IMR-90 (cell line): ENCODE results near the gene ARRDC2. TPM values are rescaled to one million over a fixed set of nuclear protein-coding genes. Genes with fewer than 3 reads are reported as not detected.

Experiments used
- ATAC-seq: fragments of 200-7000 bp; cut with Tn5 transposase; 2 replicates; pipeline ENCODE4 v1.9.1; 2020; ENCODE audit warnings: low read depth, mild to moderate bottlenecking, moderate library complexity
- BruUV-seq: library from RNA; stranded (reverse); fragments of 400-500 nt; replicated peaks from 2 replicates; lab custom pipeline; 2021; lab: Mats Ljungman, UMichigan
- CTCF ChIA-PET: fragments of 300-600 bp; formaldehyde crosslinking; extraction: SDS; loops from one replicate; lab custom pipeline; 2021; ENCODE audit warnings: antibody characterized with exemption; lab: Yijun Ruan, JAX
- POLR2A ChIA-PET: fragments of 300-600 bp; sonication (Branson Sonifier 250); formaldehyde crosslinking; loops from one replicate; lab custom pipeline; 2022; ENCODE audit warnings: antibody characterized with exemption; ENCODE audit not compliant: unreplicated experiment; lab: Charles Lee
- DNase-seq: peaks from one replicate; pipeline ENCODE4 v3.0.0; 2013
- H2AFZ ChIP-seq: replicated peaks from 2 replicates; pipeline ENCODE3; 2013; ENCODE audit warnings: low read length, mild to moderate bottlenecking; ENCODE audit not compliant: poor library complexity
- H2AK5ac ChIP-seq: 2 replicates; pipeline ENCODE4 v1.6.1; 2013; ENCODE audit warnings: low read depth, low read length, inconsistent platforms
- H2AK9ac ChIP-seq: replicated peaks from 2 replicates; pipeline ENCODE3; 2013; ENCODE audit warnings: mild to moderate bottlenecking, low read depth, low read length, moderate library complexity; ENCODE audit not compliant: poor library complexity
- H2BK120ac ChIP-seq: 2 replicates; pipeline ENCODE4 v1.6.1; 2013; ENCODE audit warnings: low read depth, low read length, inconsistent platforms
- H2BK15ac ChIP-seq: 3 replicates; pipeline ENCODE4 v1.6.1; 2013; ENCODE audit warnings: low read depth, low read length, inconsistent platforms
- H2BK20ac ChIP-seq: 2 replicates; pipeline ENCODE4 v1.6.1; 2013; ENCODE audit warnings: low read depth, mild to moderate bottlenecking, inconsistent platforms, low read length, moderate library complexity
- H2BK5ac ChIP-seq: 2 replicates; pipeline ENCODE4 v1.6.1; 2013; ENCODE audit warnings: mild to moderate bottlenecking, low read depth, low read length, inconsistent platforms; ENCODE audit not compliant: poor library complexity, severe bottlenecking
- H3K14ac ChIP-seq: replicated peaks from 2 replicates; pipeline ENCODE4 v1.6.1; 2013; ENCODE audit warnings: low read depth, low read length, inconsistent platforms
- H3K18ac ChIP-seq: 2 replicates; pipeline ENCODE4 v1.6.1; 2013; ENCODE audit warnings: low read depth, low read length, control low read depth
- H3K23ac ChIP-seq: 2 replicates; pipeline ENCODE4 v1.6.1; 2013; ENCODE audit warnings: low read depth, low read length, inconsistent platforms
- H3K27ac ChIP-seq: 2 replicates; pipeline ENCODE4 v1.5.1; 2013; ENCODE audit warnings: mild to moderate bottlenecking, control low read depth, low read length; ENCODE audit not compliant: insufficient read depth
- H3K27me3 ChIP-seq: 2 replicates; pipeline ENCODE4 v1.6.1; 2013; ENCODE audit warnings: low read length; ENCODE audit not compliant: control insufficient read depth, insufficient read depth
- H3K36me3 ChIP-seq: 2 replicates; pipeline ENCODE4 v1.6.1; 2013; ENCODE audit warnings: low read length, mixed read lengths; ENCODE audit not compliant: control insufficient read depth, insufficient read depth
- H3K4ac ChIP-seq: 2 replicates; pipeline ENCODE4 v1.6.1; 2013; ENCODE audit warnings: low read depth, low read length, inconsistent platforms
- H3K4me1 ChIP-seq: 2 replicates; pipeline ENCODE4 v1.6.1; 2013; ENCODE audit warnings: low read length, mixed read lengths; ENCODE audit not compliant: control insufficient read depth, insufficient read depth
- H3K4me2 ChIP-seq: 2 replicates; pipeline ENCODE4 v1.6.1; 2013; ENCODE audit warnings: low read depth, mild to moderate bottlenecking, control low read depth, low read length, moderate library complexity
- H3K4me3 ChIP-seq: 2 replicates; pipeline ENCODE4 v1.5.1; 2013; ENCODE audit warnings: low read depth, mild to moderate bottlenecking, control low read depth, low read length, moderate library complexity; ENCODE audit not compliant: insufficient read depth
- H3K56ac ChIP-seq: 2 replicates; pipeline ENCODE4 v1.6.1; 2013; ENCODE audit warnings: low read length, inconsistent platforms; ENCODE audit not compliant: insufficient read depth; ENCODE audit errors: extremely low read depth
- H3K79me1 ChIP-seq, 2 experiments: 2 replicates each; pipeline ENCODE4 v1.6.1; 2013; ENCODE audit warnings: low read length in 2 of 2, inconsistent platforms in 1 of 2, low read depth in 1 of 2
- H3K9ac ChIP-seq: 2 replicates; pipeline ENCODE4 v1.6.1; 2013; ENCODE audit warnings: low read depth, low read length, control low read depth
- H3K9me1 ChIP-seq: 2 replicates; pipeline ENCODE4 v1.6.1; 2013; ENCODE audit warnings: low read length, inconsistent platforms; ENCODE audit not compliant: insufficient read depth
- H3K9me3 ChIP-seq: 2 replicates; pipeline ENCODE4 v1.6.1; 2013; ENCODE audit warnings: low read length; ENCODE audit not compliant: control insufficient read depth, insufficient read depth
- H4K20me1 ChIP-seq: 2 replicates; pipeline ENCODE4 v1.6.1; 2013; ENCODE audit warnings: low read length, inconsistent platforms; ENCODE audit not compliant: insufficient read depth
- H4K5ac ChIP-seq: 2 replicates; pipeline ENCODE4 v1.6.1; 2013; ENCODE audit warnings: mild to moderate bottlenecking, low read depth, low read length, control low read depth
- H4K8ac ChIP-seq, 2 experiments: 2 replicates each; pipeline ENCODE4 v1.6.1; 2013; ENCODE audit warnings: low read depth in 2 of 2, low read length in 2 of 2, control low read depth in 1 of 2, inconsistent platforms in 1 of 2
- H4K91ac ChIP-seq: 2 replicates; pipeline ENCODE4 v1.6.1; 2013; ENCODE audit warnings: low read depth, low read length, inconsistent platforms; ENCODE audit not compliant: insufficient read depth
- BHLHE40 ChIP-seq: fragments of 150-350 bp; IDR thresholded peaks from 2 replicates; pipeline ENCODE4 v1.6.1; 2016; ENCODE audit warnings: mild to moderate bottlenecking, low read depth, low read length
- CEBPB ChIP-seq: IDR thresholded peaks from 2 replicates; pipeline ENCODE4 v1.6.1; 2012; ENCODE audit warnings: low read depth, low read length, improper control_type of control experiment
- CHD1 ChIP-seq: IDR thresholded peaks from 2 replicates; pipeline ENCODE4 v1.6.1; 2012; ENCODE audit warnings: low read depth, low read length, improper control_type of control experiment
- FOS ChIP-seq: fragments of 150-350 bp; IDR thresholded peaks from 2 replicates; pipeline ENCODE4 v1.6.1; 2016; ENCODE audit warnings: low read depth, low read length
- MAFK ChIP-seq: IDR thresholded peaks from 2 replicates; pipeline ENCODE4 v1.6.1; 2012; ENCODE audit warnings: low read depth, low read length, improper control_type of control experiment
- MAZ ChIP-seq: IDR thresholded peaks from 2 replicates; pipeline ENCODE4 v1.6.1; 2012; ENCODE audit warnings: low read depth, mild to moderate bottlenecking, low read length, improper control_type of control experiment, moderate library complexity, borderline replicate concordance
- NFE2L2 ChIP-seq: fragments of 150-350 bp; IDR thresholded peaks from 2 replicates; pipeline ENCODE4 v1.6.1; 2016; ENCODE audit warnings: low read depth, mild to moderate bottlenecking, low read length
- POLR2A ChIP-seq: IDR thresholded peaks from 2 replicates; pipeline ENCODE4 v1.6.1; 2012; ENCODE audit warnings: mild to moderate bottlenecking, low read depth, low read length
- RAD21 ChIP-seq: IDR thresholded peaks from 2 replicates; pipeline ENCODE4 v1.6.1; 2012; ENCODE audit warnings: low read length, improper control_type of control experiment
- RCOR1 ChIP-seq: IDR thresholded peaks from 2 replicates; pipeline ENCODE4 v1.6.1; 2012; ENCODE audit warnings: mild to moderate bottlenecking, low read length, improper control_type of control experiment; ENCODE audit not compliant: insufficient replicate concordance
- RFX5 ChIP-seq: IDR thresholded peaks from 2 replicates; pipeline ENCODE4 v1.8.0; 2012; ENCODE audit warnings: low read depth, mild to moderate bottlenecking, low read length, moderate library complexity
- SMC3 ChIP-seq: fragments of 150-350 bp; IDR thresholded peaks from 2 replicates; pipeline ENCODE4 v1.6.1; 2016; ENCODE audit warnings: low read depth, mild to moderate bottlenecking, antibody characterized with exemption, low read length, moderate library complexity
- WGBS, 2 experiments: methylation state at CpG; one replicate each; pipeline versions ENCODE4 v1.1.5 to v1.1.7; 2013; ENCODE audit warnings: missing lambda C conversion rate in 2 of 2; ENCODE audit not compliant: insufficient read length in 1 of 2; ENCODE audit errors: extremely low coverage in 2 of 2; 5-methylcytosine and 5-hydroxymethylcytosine counted together
- dilution Hi-C: fragments of 300-500 bp; cut with HindIII; formaldehyde crosslinking; loops from one replicate; pipeline ENCODE4 v1.14.3; 2018; ENCODE audit warnings: low sequenced_read_pairs; ENCODE audit not compliant: unreplicated experiment
- in situ Hi-C: fragments of 300-500 bp; cut with MboI; formaldehyde crosslinking; loops from 3 replicates; pipeline ENCODE4 v1.14.3; 2019; ENCODE audit warnings: low sequenced_read_pairs, inconsistent platforms, mixed read lengths
- intact Hi-C: fragments of 100-400 bp; cut with micrococcal nuclease; formaldehyde crosslinking; loops from 2 replicates; pipeline ENCODE4 v1.10.0; 2022
- polyA plus RNA-seq, 3 experiments: library from polyadenylated mRNA; depleted of rRNA; stranded (reverse); fragments of >200 nt; gene quantifications; 2 replicates each; pipeline ENCODE4 v1.2.3, GENCODE V29; 2012; ENCODE audit warnings: low replicate concordance in 1 of 3
- total RNA-seq: library from RNA; depleted of rRNA; stranded (reverse); fragments of >200 nt; gene quantifications from 2 replicates; pipeline ENCODE4 v1.2.3, GENCODE V29; 2012
- TF ChIP-seq, protein P1 (sequence below): fragments of 150-350 bp; IDR thresholded peaks from 2 replicates; pipeline ENCODE4 v1.6.1; 2017; ENCODE audit warnings: mild to moderate bottlenecking, antibody characterized with exemption, low read length, low read depth
- TF ChIP-seq, protein P2 (sequence below): conservative IDR thresholded peaks from 2 replicates; pipeline ENCODE4 v1.5.1; 2012; ENCODE audit warnings: mild to moderate bottlenecking, low read depth, low read length, improper control_type of control experiment

The ARRDC2 gene
- total and polyA plus RNA-seq, 2 of the 4 experiments (the other 2 are of a cell fraction) = 1.4 to 4.9 TPM

DNA sequence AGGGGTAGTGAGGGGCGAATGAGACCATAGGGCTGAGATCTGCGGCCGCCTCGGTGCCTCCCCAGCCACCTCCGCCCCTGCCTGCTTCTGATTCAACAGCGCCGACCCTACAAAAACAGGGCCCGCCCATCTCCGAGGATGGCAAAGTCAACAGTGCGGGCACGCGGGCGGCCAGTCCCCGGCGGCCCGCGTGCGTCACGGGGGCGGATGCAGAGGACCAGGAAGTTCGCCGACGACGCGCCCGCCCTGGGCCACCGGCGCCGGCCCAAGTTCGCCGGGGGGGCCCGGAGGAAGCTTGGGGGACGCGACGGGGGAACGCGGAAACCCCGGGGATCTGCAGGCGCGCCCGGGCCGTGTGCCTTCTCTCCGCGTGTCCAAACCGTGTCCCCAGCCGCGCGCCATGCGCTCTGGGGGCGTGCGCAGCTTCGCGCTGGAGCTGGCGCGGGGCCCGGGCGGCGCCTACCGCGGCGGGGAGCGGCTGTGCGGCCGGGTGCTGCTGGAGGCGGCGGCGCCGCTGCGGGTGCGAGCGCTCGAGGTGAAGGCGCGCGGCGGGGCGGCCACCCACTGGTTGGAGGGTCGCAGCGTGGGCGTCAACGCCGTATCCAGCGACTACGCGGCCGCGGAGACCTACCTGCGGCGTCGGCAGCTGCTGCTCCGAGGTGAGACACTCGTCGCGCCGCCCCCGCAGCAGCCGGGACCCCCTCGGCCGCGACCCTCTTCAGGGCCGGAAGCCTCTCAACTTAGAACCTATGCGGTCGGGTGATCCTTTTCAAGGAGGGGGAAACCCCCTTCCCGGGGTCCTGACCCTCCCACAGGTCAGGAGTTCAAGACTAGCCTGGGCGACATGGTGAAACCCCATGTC lies 6.8 kb upstream of the ARRDC2 start:
- Histone ChIP-seq H3K56ac (no peak overlapping the region), H3K9ac (peak overlapping the region; percentile 41), H3K14ac (peak overlapping the region; percentile 66; the same call in 1 of the 2 replicates), H3K4me2 (peak overlapping the region; percentile 51), H3K18ac (peak overlapping the region; percentile 16; the same call in 1 of the 2 replicates), H2AK5ac (peak overlapping the region; percentile 87), H3K9me1 (no peaks in the 10 kb centered on the region; the same call in 1 of the 2 replicates), H3K23ac (no peak overlapping the region), H3K79me1 (peaks cover 9 to 10% of the 10 kb centered on the region in 2 experiments; a peak in 2 of 4 replicates), H2BK20ac (no peak overlapping the region), H4K5ac (no peak overlapping the region; the same call in 1 of the 2 replicates), H3K4ac (peak overlapping the region; percentile 67), H4K8ac (peak overlapping the region; percentile 91 to 92), H3K36me3 (no peaks in the 10 kb centered on the region), H2AK9ac (peak overlapping the region; percentile 89), H3K4me1 (no peaks in the 10 kb centered on the region), H3K9me3 (no peaks in the 10 kb centered on the region), H3K27me3 (no peaks in the 10 kb centered on the region), H2AFZ (peak overlapping the region; percentile 94), H4K91ac (peak overlapping the region; percentile 56; the same call in 1 of the 2 replicates), H4K20me1 (no peaks in the 10 kb centered on the region), H2BK120ac (peak overlapping the region; percentile 49), H3K27ac (peak overlapping the region; percentile 24; the same call in 1 of the 2 replicates), H2BK5ac (peak overlapping the region; percentile 51), H2BK15ac (peak overlapping the region; percentile 61; the same call in 1 of the 3 replicates), H3K4me3 (peak overlapping the region; percentile 63)
- peak; percentile 73 for DNase-seq
- ChIA-PET CTCF (interaction anchor here (0.8 to 1.0 kb wide), 2 partner anchors 58 to 63 kb away, joined by 3 read pairs; no protein-coding TSS in a partner anchor), POLR2A (interaction anchor here (0.7 to 0.9 kb wide), 2 partner anchors 60 to 142 kb away, joined by 3 read pairs; no protein-coding TSS in a partner anchor)
- dilution Hi-C loops = no loop called here
- 0% methylated on average over 61 of the region's 105 CpGs; no CpG with 5 or more reads in 1 of the 2 experiments for WGBS, 2 experiments
- BruUV-seq = no TSS peak
- ATAC-seq = peak; percentile 84
- intact Hi-C loops = loop anchor here (10.0 kb wide), 1 partner anchor 154 kb away; the partner anchor contains the start of gene PIK3R2
- in situ Hi-C loops = no loop called here
- no peak for TF ChIP-seq RFX5
- TF ChIP-seq BHLHE40 = peak; percentile 80
- TF ChIP-seq NFE2L2 = no peak
- TF ChIP-seq MAFK = no peak
- no peak for TF ChIP-seq MAZ
- TF ChIP-seq, protein P1, sequence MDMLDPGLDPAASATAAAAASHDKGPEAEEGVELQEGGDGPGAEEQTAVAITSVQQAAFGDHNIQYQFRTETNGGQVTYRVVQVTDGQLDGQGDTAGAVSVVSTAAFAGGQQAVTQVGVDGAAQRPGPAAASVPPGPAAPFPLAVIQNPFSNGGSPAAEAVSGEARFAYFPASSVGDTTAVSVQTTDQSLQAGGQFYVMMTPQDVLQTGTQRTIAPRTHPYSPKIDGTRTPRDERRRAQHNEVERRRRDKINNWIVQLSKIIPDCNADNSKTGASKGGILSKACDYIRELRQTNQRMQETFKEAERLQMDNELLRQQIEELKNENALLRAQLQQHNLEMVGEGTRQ = peak; percentile 77
- TF ChIP-seq SMC3 = no peak
- TF ChIP-seq, protein P2, sequence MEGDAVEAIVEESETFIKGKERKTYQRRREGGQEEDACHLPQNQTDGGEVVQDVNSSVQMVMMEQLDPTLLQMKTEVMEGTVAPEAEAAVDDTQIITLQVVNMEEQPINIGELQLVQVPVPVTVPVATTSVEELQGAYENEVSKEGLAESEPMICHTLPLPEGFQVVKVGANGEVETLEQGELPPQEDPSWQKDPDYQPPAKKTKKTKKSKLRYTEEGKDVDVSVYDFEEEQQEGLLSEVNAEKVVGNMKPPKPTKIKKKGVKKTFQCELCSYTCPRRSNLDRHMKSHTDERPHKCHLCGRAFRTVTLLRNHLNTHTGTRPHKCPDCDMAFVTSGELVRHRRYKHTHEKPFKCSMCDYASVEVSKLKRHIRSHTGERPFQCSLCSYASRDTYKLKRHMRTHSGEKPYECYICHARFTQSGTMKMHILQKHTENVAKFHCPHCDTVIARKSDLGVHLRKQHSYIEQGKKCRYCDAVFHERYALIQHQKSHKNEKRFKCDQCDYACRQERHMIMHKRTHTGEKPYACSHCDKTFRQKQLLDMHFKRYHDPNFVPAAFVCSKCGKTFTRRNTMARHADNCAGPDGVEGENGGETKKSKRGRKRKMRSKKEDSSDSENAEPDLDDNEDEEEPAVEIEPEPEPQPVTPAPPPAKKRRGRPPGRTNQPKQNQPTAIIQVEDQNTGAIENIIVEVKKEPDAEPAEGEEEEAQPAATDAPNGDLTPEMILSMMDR = no peak
- TF ChIP-seq FOS = 0 out of 2 replicates have a peak, but pooled peaks have one; percentile 9
- peak; percentile 64 for TF ChIP-seq POLR2A
- TF ChIP-seq RCOR1 = no peak
- no peak for TF ChIP-seq CHD1
- no peak for TF ChIP-seq RAD21
- TF ChIP-seq CEBPB = no peak
